Spinal cord (tissue), 10 donors: ENCODE results near the gene MRPL49. TPM values are rescaled to one million over a fixed set of nuclear protein-coding genes. Genes with fewer than 3 reads are reported as not detected.

Experiments used
- DNase-seq, 6 donors: peaks; one replicate each; pipeline versions ENCODE4 v3.0.0 to v3.0.0-alpha.2; 2013 to 2015; ENCODE audit warnings: low spot score in 6 of 6, low read depth in 4 of 6
- H3K27ac ChIP-seq: one replicate; pipeline ENCODE4 v1.5.1; 2013; ENCODE audit warnings: low read depth, low read length, control low read depth
- H3K27me3 ChIP-seq: one replicate; pipeline ENCODE4 v1.6.1; 2013; ENCODE audit warnings: low read length; ENCODE audit not compliant: control insufficient read depth, insufficient read depth
- H3K36me3 ChIP-seq: one replicate; pipeline ENCODE4 v1.6.1; 2013; ENCODE audit warnings: low read length; ENCODE audit not compliant: control insufficient read depth, insufficient read depth
- H3K4me1 ChIP-seq: one replicate; pipeline ENCODE4 v1.6.1; 2013; ENCODE audit warnings: low read length; ENCODE audit not compliant: control insufficient read depth, insufficient read depth
- H3K4me3 ChIP-seq: one replicate; pipeline ENCODE4 v1.5.1; 2013; ENCODE audit warnings: low read depth, low read length, control low read depth
- H3K9me3 ChIP-seq: one replicate; pipeline ENCODE4 v1.6.1; 2013; ENCODE audit warnings: low read length; ENCODE audit not compliant: control insufficient read depth, insufficient read depth
- WGBS: methylation state at CpG from one replicate; pipeline ENCODE4 v1.1.5; 2013; ENCODE audit warnings: missing lambda C conversion rate; ENCODE audit not compliant: insufficient coverage; 5-methylcytosine and 5-hydroxymethylcytosine counted together
- polyA plus RNA-seq, 2 donors: library from polyadenylated mRNA; unstranded; fragments of 120-200 nt; gene quantifications; one replicate each; pipeline ENCODE4 v1.2.1, GENCODE V29; 2013; ENCODE audit not compliant: insufficient read length in 2 of 2
- total RNA-seq, 2 donors: library from RNA; depleted of rRNA in 1 of 2; stranded (reverse); fragments of 120-200 nt in 1 of 2; fragments of >200 nt in 1 of 2; gene quantifications; one replicate each; pipeline versions ENCODE4 v1.2.3 to v1.2.4, GENCODE V29; 2013 to 2014
- donor health status: healthy.

The MRPL49 gene
- total and polyA plus RNA-seq, 4 donors, result 36.7 to 55.3 (median 43.8) TPM

DNA sequence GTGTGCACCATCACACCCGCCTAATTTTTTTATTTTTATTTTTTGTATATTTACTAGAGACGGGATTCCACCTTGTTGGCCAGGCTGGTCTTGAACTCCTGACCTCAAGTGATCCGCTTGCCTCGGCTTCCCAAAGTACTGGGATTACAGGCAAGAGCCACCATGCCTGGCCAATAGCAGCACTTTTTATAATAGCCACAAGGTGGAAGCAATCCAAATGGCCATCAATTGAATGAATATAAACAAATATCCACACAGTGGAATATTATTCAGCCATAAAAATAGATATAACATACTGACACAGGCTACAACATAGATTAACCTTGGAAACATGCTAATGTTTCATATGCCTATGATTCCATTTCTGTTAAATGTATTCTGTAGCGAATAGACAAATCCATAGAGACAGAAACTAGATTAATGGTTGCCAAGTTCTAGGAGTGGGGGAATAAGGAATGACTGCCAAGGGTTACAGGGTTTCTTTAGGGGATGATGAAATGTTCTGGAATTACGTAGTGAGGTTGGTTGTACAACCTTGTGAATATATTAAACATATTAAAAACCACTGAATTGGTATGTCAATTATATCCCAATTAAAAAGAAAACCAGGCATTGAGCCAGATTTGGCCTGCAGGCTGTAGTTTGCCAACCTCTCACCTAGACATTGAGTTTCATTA lies 21.3 kb upstream of the MRPL49 start:
- Histone ChIP-seq H3K9me3 (no peaks in the 10 kb centered on the region), H3K4me1 (peaks cover 31% of the 10 kb centered on the region), H3K27ac (no peak overlapping the region), H3K27me3 (no peaks in the 10 kb centered on the region), H3K4me3 (no peak overlapping the region), H3K36me3 (peaks cover 19% of the 10 kb centered on the region)
- 95% methylated on average over 3 of the region's 6 CpGs for WGBS
- peak in 1 of 6 donors; percentile 6 for DNase-seq

DNA sequence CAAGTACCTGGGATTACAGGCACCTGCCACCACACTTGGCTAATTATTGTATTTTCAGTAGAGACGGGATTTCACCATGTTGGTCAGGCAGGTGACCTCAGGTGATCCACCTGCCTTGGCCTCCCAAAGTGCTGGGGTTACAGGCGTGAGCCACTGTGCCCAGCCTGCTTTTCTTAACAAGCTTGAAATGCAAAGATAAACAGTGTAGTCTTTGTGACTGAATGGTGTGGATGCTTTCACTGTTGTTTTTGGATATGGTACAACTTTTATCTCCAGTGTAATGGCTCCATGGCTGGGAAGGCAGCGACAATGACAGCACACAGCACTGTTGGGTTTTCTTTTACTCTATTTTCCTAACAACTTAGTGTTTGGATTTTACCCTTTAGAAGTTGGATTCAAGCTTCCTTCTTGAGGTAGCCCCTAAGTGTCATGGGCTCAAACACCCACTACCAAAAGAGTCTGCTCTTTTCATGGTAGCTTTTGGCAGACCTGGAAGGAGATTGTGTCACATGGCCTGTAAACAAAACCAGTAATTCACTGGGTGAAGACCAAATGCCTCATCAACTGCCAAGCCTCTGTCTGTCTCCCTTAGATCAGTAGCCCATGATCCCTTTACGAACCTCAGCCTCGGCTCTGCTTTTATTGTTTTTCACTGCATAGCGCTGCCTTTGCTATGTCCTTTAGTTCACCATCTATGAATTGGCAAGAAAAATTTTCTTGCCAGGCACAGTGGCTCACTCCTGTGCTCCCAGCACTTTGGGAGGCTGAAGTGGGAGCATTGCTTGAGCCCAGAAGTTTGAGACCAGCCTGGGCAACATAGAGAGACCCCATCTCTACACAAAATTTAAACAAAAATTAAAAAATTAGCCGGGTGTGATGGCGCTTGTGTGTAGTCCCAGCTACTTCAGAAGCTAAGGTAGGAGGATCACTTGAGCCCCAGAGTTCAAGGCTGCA lies 19.7 kb upstream of the MRPL49 start:
- 54% methylated on average over 6 of the region's 8 CpGs for WGBS
- peaks cover 19% of the 10 kb centered on the region for H3K4me1 ChIP-seq
- peak in 1 of 6 donors; percentile 62 for DNase-seq
- peak overlapping the region; percentile 57 for H3K27ac ChIP-seq
- peaks cover 27% of the 10 kb centered on the region for H3K36me3 ChIP-seq
- no peaks in the 10 kb centered on the region for H3K9me3 ChIP-seq
- no peaks in the 10 kb centered on the region for H3K27me3 ChIP-seq
- H3K4me3 ChIP-seq, result no peak overlapping the region

- peaks cover 34% of the 10 kb centered on the region for H3K36me3 ChIP-seq
- H3K9me3 ChIP-seq, result no peaks in the 10 kb centered on the region
- H3K27me3 ChIP-seq, result no peaks in the 10 kb centered on the region
- no peak for DNase-seq
- no peak overlapping the region for H3K27ac ChIP-seq
- no peak overlapping the region for H3K4me3 ChIP-seq
- peaks cover 18% of the 10 kb centered on the region for H3K4me1 ChIP-seq
Measured at GRCh38 chr11:65103476-65103875, 18.6 kb upstream of the MRPL49 start.

DNA sequence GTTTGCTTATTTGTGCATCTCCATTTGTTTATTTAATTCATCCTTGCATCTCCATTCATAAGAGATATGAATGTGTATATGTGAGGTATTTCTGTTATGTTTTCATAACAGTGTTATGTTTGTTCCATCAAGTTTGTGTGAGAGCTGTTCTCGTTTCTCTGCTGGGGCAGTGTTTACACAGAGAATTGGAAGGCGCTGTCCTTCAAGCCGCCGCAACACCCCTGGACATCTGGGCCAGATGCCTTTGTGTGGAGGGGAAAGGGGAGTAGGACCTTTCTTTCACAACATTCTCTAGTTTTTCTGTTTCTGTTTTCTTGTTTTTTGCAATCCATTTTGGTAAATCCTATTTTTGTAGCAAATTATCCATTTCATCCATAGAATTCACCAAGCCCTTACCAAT lies 17.5 kb upstream of the MRPL49 start:
- 43% methylated on average over 1 of the region's 4 CpGs for WGBS
- H3K27ac ChIP-seq, result no peak overlapping the region
- H3K4me3 ChIP-seq, result no peak overlapping the region
- no peaks in the 10 kb centered on the region for H3K9me3 ChIP-seq
- H3K27me3 ChIP-seq, result no peaks in the 10 kb centered on the region
- DNase-seq, result no peak
- H3K4me1 ChIP-seq, result peaks cover 18% of the 10 kb centered on the region
- peaks cover 38% of the 10 kb centered on the region for H3K36me3 ChIP-seq

DNA sequence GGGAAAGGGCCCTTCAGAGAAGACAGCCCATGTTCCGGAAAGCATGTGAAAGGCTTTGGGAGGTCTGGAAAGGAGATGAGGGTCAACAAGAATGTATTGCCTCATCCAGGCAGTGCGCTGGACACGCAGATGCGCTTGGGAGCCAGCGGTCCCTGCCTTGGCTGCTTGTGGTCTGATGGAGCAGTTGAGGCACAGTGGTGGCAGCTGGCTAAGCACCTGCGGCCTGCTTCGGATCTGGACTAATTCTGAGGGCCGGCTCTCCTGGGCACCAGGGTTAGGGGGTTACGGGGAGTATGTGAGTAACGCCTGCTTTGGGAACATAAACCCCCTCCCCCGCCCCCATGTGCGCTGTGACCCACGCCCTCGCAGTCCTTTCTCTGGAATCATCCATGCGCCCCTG lies 15.0 kb upstream of the MRPL49 start:
- H3K27ac ChIP-seq, result no peak overlapping the region
- no peak for DNase-seq
- H3K4me3 ChIP-seq, result no peak overlapping the region
- no peaks in the 10 kb centered on the region for H3K9me3 ChIP-seq
- peaks cover 27% of the 10 kb centered on the region for H3K4me1 ChIP-seq
- peaks cover 56% of the 10 kb centered on the region for H3K36me3 ChIP-seq
- no peaks in the 10 kb centered on the region for H3K27me3 ChIP-seq
- WGBS, result 98% methylated on average over 7 of the region's 15 CpGs

DNA sequence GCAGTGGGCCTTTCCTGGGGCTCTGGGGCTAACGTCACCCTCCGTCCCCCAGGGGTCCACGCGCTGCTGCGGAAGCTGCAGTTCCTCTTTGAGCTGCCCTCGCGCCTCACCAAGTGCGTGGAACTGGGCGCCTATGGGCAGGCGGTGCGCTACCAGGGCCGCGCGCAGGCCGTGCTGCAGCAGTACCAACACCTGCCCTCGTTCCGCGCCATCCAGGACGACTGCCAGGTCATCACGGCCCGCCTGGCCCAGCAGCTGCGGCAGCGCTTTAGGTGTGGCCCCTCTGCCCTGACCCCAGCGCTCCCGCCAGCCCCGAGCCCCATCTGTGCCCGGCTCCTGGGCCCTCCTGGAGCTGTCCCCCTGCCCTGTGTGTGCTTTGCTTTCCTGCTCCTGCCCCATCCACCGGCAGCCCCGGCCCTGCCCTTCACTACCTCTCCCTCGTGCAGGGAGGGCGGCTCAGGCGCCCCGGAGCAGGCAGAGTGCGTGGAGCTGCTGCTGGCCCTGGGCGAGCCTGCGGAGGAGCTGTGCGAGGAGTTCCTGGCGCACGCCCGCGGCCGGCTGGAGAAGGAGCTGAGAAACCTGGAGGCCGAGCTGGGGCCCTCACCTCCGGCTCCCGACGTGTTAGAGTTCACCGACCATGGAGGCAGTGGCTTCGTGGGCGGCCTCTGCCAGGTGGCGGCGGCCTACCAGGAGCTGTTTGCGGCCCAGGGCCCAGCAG lies 14.2 kb upstream of the MRPL49 start:
- Histone ChIP-seq H3K4me3 (no peak overlapping the region), H3K27me3 (no peaks in the 10 kb centered on the region), H3K36me3 (peaks cover 58% of the 10 kb centered on the region), H3K9me3 (no peaks in the 10 kb centered on the region), H3K27ac (no peak overlapping the region), H3K4me1 (peaks cover 26% of the 10 kb centered on the region)
- no peak for DNase-seq
- 96% methylated on average over 52 of the region's 52 CpGs for WGBS

DNA sequence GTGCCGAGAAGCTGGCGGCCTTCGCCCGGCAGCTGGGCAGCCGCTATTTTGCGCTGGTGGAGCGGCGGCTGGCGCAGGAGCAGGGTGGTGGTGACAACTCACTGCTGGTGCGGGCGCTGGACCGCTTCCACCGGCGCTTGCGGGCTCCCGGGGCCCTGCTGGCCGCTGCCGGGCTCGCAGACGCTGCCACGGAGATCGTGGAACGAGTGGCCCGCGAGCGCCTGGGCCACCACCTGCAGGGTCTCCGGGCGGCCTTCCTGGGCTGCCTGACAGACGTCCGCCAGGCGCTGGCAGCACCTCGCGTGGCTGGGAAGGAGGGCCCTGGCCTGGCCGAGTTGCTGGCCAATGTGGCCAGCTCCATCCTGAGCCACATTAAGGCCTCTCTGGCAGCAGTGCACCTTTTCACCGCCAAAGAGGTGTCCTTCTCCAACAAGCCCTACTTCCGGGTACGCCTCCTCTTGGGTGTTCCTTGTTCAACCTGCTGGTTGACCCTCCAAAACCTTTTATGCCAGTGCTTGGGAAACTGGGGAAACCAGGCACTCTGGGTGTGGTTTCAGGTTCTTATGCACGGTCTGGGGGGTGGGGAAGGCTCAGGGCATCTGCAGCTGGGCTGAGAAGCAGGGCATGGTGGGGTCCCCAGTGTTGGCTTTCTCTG lies 13.5 kb upstream of the MRPL49 start:
- Histone ChIP-seq H3K27ac (no peak overlapping the region), H3K4me1 (peaks cover 31% of the 10 kb centered on the region), H3K9me3 (no peaks in the 10 kb centered on the region), H3K27me3 (no peaks in the 10 kb centered on the region), H3K36me3 (peaks cover 64% of the 10 kb centered on the region), H3K4me3 (no peak overlapping the region)
- no peak for DNase-seq
- 94% methylated on average over 32 of the region's 38 CpGs for WGBS

DNA sequence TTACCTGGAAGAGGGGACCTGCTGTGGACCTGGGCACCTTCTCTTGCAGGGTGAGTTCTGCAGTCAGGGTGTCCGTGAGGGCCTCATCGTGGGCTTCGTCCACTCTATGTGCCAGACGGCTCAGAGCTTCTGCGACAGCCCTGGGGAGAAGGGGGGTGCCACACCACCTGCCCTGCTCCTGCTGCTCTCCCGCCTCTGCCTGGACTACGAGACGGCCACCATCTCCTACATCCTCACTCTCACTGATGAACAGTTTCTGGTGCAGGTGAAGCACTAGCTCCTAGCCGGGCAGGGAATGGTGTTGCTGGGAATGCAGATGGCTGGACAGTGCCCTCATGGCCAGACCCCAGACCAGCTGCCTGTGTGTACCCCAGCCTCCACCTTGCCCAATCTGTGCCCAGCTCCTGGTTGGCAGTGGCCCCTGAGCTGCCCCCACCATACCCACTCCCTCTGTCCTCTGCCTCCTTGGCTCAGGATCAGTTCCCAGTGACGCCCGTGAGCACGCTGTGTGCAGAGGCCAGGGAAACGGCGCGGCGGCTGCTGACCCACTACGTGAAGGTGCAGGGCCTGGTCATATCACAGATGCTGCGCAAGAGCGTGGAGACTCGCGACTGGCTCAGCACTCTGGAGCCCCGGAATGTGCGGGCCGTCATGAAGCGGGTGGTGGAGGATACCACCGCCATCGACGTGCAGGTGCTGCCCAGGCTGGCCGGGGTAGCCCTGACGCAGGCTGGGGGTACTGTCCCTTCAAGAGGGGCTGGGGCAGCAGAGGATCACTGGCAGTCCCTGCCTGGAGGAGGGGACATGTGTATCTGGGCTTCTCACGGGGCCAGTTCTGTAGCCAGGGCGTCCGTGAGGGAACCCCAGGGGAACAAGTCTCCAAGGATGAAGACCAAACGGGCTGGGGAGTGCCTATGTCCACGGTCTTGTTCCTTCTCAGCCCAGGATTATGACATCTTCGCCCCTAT lies 12.6 kb upstream of the MRPL49 start:
- H3K9me3 ChIP-seq, result no peaks in the 10 kb centered on the region
- no peak overlapping the region for H3K4me3 ChIP-seq
- no peak for DNase-seq
- WGBS, result 92% methylated on average over 29 of the region's 36 CpGs
- H3K27ac ChIP-seq, result no peak overlapping the region
- H3K27me3 ChIP-seq, result no peaks in the 10 kb centered on the region
- peaks cover 67% of the 10 kb centered on the region for H3K36me3 ChIP-seq
- H3K4me1 ChIP-seq, result peaks cover 40% of the 10 kb centered on the region
